ENCODE results near the gene PIP5K1B. TPM values are rescaled to one million over a fixed set of nuclear protein-coding genes. Genes with fewer than 3 reads are reported as not detected.

PIP5K1B gene
- total and polyA plus RNA-seq, 2 donors (not counting 1 experiment from before 2014, with no cell fraction given): under 0.01 to 0.03 TPM

DNA sequence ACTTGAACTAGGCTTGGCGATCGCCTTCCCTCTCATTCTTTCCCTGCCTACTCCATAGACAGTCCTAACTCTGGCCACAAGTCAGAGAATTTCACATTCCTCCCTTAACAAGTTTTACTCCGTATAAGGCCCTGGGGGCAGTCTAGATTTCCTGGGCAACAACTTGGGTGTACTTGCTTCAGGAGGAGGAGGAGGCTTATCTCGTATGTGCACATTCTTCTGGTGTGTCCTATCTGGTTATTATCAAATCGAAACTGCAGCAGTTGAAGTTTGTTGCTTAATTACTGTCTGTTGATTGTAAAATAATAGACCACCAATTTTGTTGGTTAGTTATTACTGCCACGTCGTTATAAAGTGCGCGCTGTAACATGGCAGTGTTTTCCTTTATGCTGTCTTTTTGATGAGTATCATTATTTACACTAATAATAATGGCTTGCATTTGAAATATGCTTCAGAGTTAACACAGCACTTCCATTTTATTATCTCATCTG, 42.0 kb downstream of the PIP5K1B start:
- H2AFZ ChIP-seq (ENCODE audit: low read length): no peak overlapping the region
- H4K20me1 ChIP-seq (ENCODE audit: control insufficient read depth, extremely low read depth, insufficient read depth, low read length): no peaks in the 10 kb centered on the region
- H3K9ac ChIP-seq (ENCODE audit: insufficient read depth, low read length): no peak overlapping the region
- no peaks in the 10 kb centered on the region for H3K36me3 ChIP-seq (ENCODE audit: control insufficient read depth, insufficient read depth, low read length)
- no peaks in the 10 kb centered on the region for H3K4me1 ChIP-seq (ENCODE audit: control insufficient read depth, extremely low read depth, insufficient read depth, low read length)
- DNase-seq (ENCODE audit: low read depth in 2 of 2): no peak
- no peaks in the 10 kb centered on the region for H3K9me3 ChIP-seq (ENCODE audit: control insufficient read depth, insufficient read depth, low read depth, low read length)
- no peak overlapping the region for H3K4me3 ChIP-seq (replicated peaks in 1 of 4; ENCODE audit: control extremely low read depth in 1 of 4, insufficient read depth in 1 of 4, low read depth in 3 of 4, low read length in 4 of 4)
- H3K79me2 ChIP-seq (ENCODE audit: control insufficient read depth, insufficient read depth, low read length): no peaks in the 10 kb centered on the region
- no peaks in the 10 kb centered on the region for H3K27me3 ChIP-seq (ENCODE audit: control insufficient read depth, insufficient read depth, low read length)
- H3K4me2 ChIP-seq (ENCODE audit: extremely low read depth, insufficient read depth, low read length): no peak overlapping the region
- TF ChIP-seq CTCF (conservative IDR thresholded peaks at IDR 0.05 in 1 of 2, IDR thresholded peaks at IDR 0.05 in 1 of 2; ENCODE audit: low read depth in 1 of 2, low read length in 2 of 2): no peak
- TF ChIP-seq EZH2 (IDR thresholded peaks at IDR 0.05; ENCODE audit: low read length, missing control alignments): no peak
- H3K27ac ChIP-seq (ENCODE audit: insufficient read depth, low read length): no peak overlapping the region

GRCh38 chr9:68749135-68749534, 44.1 kb downstream of the PIP5K1B start:
- no peaks in the 10 kb centered on the region for H3K79me2 ChIP-seq (ENCODE audit: control insufficient read depth, insufficient read depth, low read length)
- H3K9ac ChIP-seq (ENCODE audit: insufficient read depth, low read length): no peak overlapping the region
- H3K4me2 ChIP-seq (ENCODE audit: extremely low read depth, insufficient read depth, low read length): no peak overlapping the region
- H3K36me3 ChIP-seq (ENCODE audit: control insufficient read depth, insufficient read depth, low read length): no peaks in the 10 kb centered on the region
- no peaks in the 10 kb centered on the region for H3K27me3 ChIP-seq (ENCODE audit: control insufficient read depth, insufficient read depth, low read length)
- H4K20me1 ChIP-seq (ENCODE audit: control insufficient read depth, extremely low read depth, insufficient read depth, low read length): no peaks in the 10 kb centered on the region
- TF ChIP-seq EZH2 (IDR thresholded peaks at IDR 0.05; ENCODE audit: low read length, missing control alignments) (no peak), CTCF (conservative IDR thresholded peaks at IDR 0.05 in 1 of 2, IDR thresholded peaks at IDR 0.05 in 1 of 2; ENCODE audit: low read depth in 1 of 2, low read length in 2 of 2) (no peak)
- H3K27ac ChIP-seq (ENCODE audit: insufficient read depth, low read length): no peak overlapping the region
- DNase-seq (ENCODE audit: low read depth in 2 of 2): no peak
- no peak overlapping the region for H3K4me3 ChIP-seq (replicated peaks in 1 of 4; ENCODE audit: control extremely low read depth in 1 of 4, insufficient read depth in 1 of 4, low read depth in 3 of 4, low read length in 4 of 4)
- H2AFZ ChIP-seq (ENCODE audit: low read length): no peak overlapping the region
- H3K4me1 ChIP-seq (ENCODE audit: control insufficient read depth, extremely low read depth, insufficient read depth, low read length): no peaks in the 10 kb centered on the region
- H3K9me3 ChIP-seq (ENCODE audit: control insufficient read depth, insufficient read depth, low read depth, low read length): no peaks in the 10 kb centered on the region

- TF ChIP-seq CTCF (conservative IDR thresholded peaks at IDR 0.05 in 1 of 2, IDR thresholded peaks at IDR 0.05 in 1 of 2; ENCODE audit: low read depth in 1 of 2, low read length in 2 of 2) (no peak), EZH2 (IDR thresholded peaks at IDR 0.05; ENCODE audit: low read length, missing control alignments) (no peak)
- Histone ChIP-seq H3K27me3 (ENCODE audit: control insufficient read depth, insufficient read depth, low read length) (no peaks in the 10 kb centered on the region), H3K4me3 (replicated peaks in 1 of 4; ENCODE audit: control extremely low read depth in 1 of 4, insufficient read depth in 1 of 4, low read depth in 3 of 4, low read length in 4 of 4) (no peak overlapping the region), H2AFZ (ENCODE audit: low read length) (no peak overlapping the region), H3K27ac (ENCODE audit: insufficient read depth, low read length) (no peak overlapping the region), H3K9ac (ENCODE audit: insufficient read depth, low read length) (no peak overlapping the region), H3K36me3 (ENCODE audit: control insufficient read depth, insufficient read depth, low read length) (no peaks in the 10 kb centered on the region), H3K4me2 (ENCODE audit: extremely low read depth, insufficient read depth, low read length) (no peak overlapping the region), H3K9me3 (ENCODE audit: control insufficient read depth, insufficient read depth, low read depth, low read length) (no peaks in the 10 kb centered on the region), H3K4me1 (ENCODE audit: control insufficient read depth, extremely low read depth, insufficient read depth, low read length) (no peaks in the 10 kb centered on the region), H3K79me2 (ENCODE audit: control insufficient read depth, insufficient read depth, low read length) (no peaks in the 10 kb centered on the region), H4K20me1 (ENCODE audit: control insufficient read depth, extremely low read depth, insufficient read depth, low read length) (no peaks in the 10 kb centered on the region)
- DNase-seq (ENCODE audit: low read depth in 2 of 2): no peak
These were observed 44.6 kb downstream of the PIP5K1B start for GRCh38 chr9:68749579-68750159.

Data from fibroblast of lung (primary cell).